HG03558 (cell line): ENCODE results near the gene PCDHB11.
"Not testable (repeated sequence)": the region's sequence is repeated elsewhere in the genome, so short reads cannot be mapped to it uniquely, and the experiment has no call there.

Experiments used
- ATAC-seq: cut with Tn5 transposase; IDR thresholded peaks from one replicate; pipeline ENCODE4 v1.9.1; 2021; ENCODE audit warnings: moderate number of reproducible peaks; ENCODE audit not compliant: unreplicated experiment; ENCODE audit errors: extremely low read depth

The PCDHB11 gene

DNA sequence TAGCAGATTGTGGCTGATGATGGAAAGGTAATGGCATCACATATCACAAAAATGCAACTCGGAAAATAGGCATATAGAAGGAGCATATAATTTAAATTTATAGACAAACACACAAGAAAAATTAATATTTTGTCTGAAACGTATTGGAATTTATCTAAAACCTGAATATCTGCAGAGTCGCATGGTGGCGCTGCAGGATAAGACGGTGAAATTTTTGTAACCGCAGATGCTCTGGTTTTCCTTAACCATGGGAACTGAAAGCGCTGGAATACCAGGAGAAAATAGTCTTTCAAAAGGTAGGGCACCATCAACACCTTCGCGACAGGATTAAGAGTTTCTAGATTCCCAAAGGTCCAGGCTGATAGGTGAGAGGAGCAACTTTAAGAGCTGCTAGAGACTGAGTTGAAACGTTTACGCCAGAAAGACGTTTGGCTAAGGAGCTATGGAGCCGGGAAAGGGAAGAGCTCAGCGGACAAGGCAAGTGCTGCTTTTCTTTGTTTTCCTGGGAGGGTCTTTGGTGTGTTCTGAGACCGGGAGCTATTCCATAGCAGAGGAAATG lies 34.8 kb downstream of the PCDHB11 start:
- ATAC-seq: no peak

GRCh38 chr5:141235922-141236321 lies 36.5 kb downstream of the PCDHB11 start:
- not testable (repeated sequence) for ATAC-seq

DNA sequence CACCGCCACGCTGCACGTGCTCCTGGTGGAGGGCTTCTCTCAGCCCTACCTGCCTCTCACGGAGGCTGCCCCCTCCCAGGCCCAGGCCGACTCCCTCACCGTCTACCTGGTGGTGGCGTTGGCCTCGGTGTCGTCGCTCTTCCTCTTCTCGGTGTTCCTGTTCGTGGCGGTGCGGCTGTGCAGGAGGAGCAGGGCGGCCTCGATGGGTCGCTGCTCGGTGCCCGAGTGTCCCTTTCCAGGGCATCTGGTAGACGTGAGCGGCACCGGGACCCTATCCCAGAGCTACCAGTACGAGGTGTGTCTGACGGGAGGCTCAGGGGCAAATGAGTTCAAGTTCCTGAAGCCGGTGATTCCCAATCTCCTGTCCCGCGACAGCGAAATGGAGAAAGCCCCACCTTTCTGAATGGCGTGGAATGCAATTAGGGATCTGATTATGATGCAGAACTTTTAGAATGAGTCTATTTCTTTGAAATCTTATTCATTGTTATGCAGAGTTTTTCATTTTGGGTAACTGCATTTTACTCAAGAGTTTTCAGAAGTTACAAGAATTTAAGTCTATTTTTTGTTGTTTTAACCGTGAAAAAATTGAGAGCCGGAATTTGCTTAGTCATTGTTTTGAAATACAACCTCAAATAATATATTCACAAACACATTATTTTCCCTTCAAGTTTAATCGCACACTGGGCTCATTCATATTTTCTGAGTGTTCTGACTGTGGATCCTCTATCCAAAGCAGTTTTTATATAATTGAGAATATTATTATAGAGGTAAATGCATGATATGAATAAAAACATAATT lies 37.3 kb downstream of the PCDHB11 start:
- no peak for ATAC-seq

DNA sequence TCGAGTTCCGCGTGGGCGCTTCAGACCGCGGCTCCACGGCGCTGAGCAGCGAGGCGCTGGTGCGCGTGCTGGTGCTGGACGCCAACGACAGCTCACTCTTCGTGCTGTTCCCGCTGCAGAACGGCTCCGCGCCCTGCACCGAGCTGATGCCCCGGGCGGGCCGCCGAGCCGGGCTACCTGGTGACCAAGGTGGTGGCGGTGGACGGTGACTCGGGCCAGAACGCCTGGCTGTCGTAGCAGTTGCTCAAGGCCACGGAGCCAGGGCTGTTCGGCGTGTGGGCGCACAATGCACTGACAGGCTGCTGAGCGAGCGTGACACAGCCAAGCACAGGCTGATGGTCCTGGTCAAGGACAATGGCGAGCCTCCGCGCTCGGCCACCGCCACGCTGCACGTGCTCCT lies 42.1 kb downstream of the PCDHB11 start:
- ATAC-seq: no peak

DNA sequence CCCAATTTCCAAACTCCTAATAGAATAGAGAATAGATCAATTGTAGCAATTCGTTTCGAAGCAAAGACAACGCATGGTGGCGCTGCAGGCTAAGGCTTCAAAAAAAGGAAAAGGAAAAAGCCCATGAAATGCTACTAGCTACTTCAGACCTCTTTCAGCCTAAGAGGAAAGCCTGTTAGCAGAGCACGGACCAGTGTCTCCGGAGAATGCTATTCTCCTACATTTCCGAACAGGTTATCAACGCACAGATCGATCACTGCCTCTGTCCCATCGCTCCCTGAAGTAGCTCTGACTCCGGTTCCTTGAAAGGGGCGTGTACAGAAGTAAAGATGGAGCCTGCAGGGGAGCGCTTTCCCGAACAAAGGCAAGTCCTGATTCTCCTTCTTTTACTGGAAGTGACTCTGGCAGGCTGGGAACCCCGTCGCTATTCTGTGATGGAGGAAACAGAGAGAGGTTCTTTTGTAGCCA lies 45.9 kb downstream of the PCDHB11 start, which contains the start of gene PCDHB15:
Gene PCDHB15 (plus strand): TSS at position 146 of the 468 bp plus-strand sequence. CDS start 184 bp downstream, at position 330.
- no peak for ATAC-seq

- ATAC-seq: not testable (repeated sequence)
These were observed 47.5 kb downstream of the PCDHB11 start for GRCh38 chr5:141246971-141247370.

DNA sequence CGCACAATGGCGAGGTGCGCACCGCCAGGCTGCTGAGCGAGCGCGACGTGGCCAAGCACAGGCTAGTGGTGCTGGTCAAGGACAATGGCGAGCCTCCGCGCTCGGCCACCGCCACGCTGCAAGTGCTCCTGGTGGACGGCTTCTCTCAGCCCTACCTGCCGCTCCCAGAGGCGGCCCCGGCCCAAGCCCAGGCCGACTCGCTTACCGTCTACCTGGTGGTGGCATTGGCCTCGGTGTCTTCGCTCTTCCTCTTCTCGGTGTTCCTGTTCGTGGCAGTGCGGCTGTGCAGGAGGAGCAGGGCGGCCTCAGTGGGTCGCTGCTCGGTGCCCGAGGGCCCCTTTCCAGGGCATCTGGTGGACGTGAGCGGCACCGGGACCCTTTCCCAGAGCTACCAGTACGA lies 48.0 kb downstream of the PCDHB11 start:
- not testable (repeated sequence) for ATAC-seq

DNA sequence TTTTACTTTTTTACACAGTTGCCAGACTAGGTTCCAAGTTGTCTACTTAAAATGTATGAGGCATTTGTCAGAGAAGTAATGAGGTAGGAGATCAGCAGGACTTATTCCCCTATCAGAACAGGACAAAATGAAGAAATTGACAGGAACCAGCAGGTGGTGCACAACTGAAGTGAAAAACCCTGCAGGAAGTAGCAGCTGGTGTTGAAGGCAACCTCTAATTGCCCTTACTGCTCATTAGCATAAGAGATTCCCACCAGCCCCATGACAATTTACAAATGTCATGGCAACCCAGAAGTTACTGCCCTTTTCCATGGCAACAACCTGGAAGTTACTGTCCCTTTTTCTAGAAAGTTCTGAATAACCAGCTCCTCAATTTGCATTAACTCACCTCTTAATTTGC lies 51.1 kb downstream of the PCDHB11 start:
- no peak for ATAC-seq
